Activated CD8-positive, alpha-beta memory T cell treated with anti-CD3 and anti-CD28 coated beads, Interleukin-2, amount 50 U/mL, for 48 hours (primary cell): ENCODE measurements around the gene AGBL4.
"Not testable (repeated sequence)": the region's sequence is repeated elsewhere in the genome, so short reads cannot be mapped to it uniquely, and the experiment has no call there.

Experiments used
- DNase-seq: peaks from one replicate; pipeline ENCODE4 v3.0.0-alpha.2; 2020

Gene AGBL4

GRCh38 chr1:50023292-50024159 is at the start of gene AGBL4:
Gene AGBL4, minus strand, starts transcription at chr1:50023954.
- DNase-seq, result peak; percentile 47

DNA sequence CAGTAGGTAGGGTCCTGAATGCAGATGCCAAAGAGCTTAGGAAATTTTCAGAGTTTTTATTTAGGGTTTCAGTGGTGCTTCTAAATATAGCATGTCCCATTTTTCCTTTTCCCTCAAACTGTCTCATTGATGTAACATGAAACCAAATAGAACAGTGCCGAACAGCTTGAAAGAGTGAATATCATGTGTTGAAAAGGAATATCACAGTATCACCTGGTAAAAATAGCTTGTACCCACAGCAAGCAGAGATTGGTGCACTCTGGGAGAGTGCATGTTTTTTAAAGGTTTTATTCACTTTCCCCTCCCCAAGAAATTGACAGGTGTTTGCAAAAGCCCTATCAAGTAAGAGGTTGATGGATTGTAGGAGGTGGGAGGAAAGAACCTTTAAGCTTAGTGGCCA is 43.1 kb upstream of the AGBL4 start:
- no peak for DNase-seq

GRCh38 chr1:50060279-50060678 is 36.5 kb upstream of the AGBL4 start:
- DNase-seq, result no peak

- no peak for DNase-seq
Measured at GRCh38 chr1:50048791-50049190, 25.0 kb upstream of the AGBL4 start.

- peak; percentile 55 for DNase-seq
Measured at GRCh38 chr1:50047916-50048694, 24.4 kb upstream of the AGBL4 start.

DNA sequence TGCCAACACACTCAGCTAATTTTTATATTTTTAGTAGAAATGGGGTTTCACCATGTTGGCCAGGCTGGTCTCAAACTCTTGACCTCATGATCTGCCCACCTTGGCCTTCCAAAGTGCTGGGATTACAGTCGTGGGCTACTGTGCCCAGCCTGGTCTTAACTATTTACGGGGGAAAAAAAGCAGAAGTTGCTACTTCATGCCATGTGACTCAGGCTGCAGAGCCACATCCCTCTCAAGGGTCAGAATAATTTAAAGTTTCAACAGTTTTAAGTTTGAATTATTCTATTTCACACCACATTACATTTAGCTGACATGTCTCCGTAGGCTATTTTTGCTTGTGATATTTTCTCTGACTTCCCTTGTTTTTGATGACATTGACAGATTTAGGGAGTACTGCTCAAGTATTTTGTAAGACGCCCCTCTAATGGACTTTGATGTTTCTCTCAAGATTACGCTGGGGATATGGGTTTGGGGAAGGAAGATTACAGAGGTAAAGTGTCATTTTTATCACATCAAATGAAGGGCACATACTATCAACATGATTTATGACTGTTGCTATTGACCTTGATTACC is 14.6 kb upstream of the AGBL4 start:
- no peak for DNase-seq

GRCh38 chr1:50027794-50028193 is 4.0 kb upstream of the AGBL4 start:
- DNase-seq, result no peak

- DNase-seq, result no peak
Measured at GRCh38 chr1:49995734-49996133, 28.0 kb downstream of the AGBL4 start.

- DNase-seq, result no peak
Measured at GRCh38 chr1:49971088-49971487, 52.7 kb downstream of the AGBL4 start.

DNA sequence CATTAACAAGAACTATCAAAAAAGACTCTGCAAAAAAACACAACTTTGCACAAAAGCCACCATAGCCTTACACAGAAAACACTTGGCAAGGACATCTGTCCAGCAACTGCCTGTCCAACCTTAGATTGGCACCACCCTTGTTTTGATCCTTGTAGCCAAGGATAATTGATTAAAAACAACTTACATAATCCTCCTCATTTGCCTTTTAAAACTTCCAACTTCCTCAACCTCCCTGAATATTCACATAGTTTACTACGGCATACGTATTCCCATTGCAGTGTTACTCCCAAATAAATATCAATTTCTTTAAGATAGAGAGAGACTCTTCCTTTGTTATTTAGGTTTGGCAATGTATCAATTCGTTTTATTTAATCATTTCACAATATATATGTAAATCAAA is 72.4 kb downstream of the AGBL4 start:
- DNase-seq, result no peak

DNA sequence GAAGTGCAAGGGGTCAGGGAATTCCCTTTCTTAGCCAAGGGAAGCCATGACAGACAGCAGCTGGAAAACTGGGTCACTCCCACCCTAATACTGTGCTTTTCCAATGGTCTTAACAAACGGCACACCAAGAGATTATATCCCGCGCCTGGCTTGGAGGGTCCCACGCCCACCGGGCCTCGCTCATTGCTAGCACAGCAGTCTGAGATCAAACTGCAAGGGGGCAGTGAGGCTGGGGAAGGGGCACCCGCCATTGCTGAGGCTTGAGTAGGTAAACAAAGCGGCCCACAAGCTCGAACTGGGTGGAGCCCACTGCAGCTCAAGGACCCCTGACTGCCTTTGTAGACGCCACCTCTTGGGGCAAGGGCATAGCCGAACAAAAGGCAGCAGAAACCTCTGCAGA is 108.5 kb downstream of the AGBL4 start:
- not testable (repeated sequence) for DNase-seq

GRCh38 chr1:49906365-49906764 is 117.4 kb downstream of the AGBL4 start:
- DNase-seq, result no peak

- DNase-seq, result no peak
Measured at GRCh38 chr1:49864581-49864980, 159.2 kb downstream of the AGBL4 start.

DNA sequence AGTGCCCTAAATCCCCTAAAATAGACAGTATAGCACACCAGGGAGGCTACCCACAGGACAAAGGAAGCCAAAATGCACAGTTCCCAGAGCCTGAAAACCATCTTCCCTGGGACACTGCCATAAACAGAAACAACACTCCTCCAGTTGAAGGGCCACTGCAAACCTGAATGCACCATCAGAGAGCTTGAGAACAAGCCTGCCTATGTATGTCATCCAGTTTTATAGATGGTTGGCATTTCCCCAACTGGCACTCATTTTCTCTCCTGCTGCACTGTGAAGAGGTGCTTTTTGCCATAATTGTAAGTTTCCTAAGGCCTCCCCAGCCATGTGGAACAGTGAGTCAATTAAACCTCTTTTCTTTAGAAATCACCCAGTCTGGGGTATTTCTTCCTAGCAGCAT is 169.0 kb downstream of the AGBL4 start:
- DNase-seq, result no peak

DNA sequence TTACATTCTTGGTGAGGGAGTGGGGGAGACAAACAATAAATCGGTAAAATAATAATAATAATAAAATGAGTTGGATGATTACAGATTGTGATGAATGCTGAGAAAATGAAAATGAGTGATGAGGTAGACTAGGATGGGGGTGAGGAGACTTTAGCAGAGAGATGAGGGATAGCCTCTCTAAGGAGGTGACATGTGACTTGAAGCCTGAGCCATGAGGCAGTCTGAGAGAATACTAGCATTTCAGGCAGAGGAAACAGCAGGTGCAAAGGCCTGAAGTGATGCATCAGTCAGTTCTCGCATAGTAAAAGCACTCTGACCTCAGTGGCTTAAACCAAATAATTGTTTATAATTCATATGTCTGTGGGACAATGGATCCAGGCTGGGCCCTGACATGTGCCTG is 181.2 kb downstream of the AGBL4 start:
- no peak for DNase-seq

DNA sequence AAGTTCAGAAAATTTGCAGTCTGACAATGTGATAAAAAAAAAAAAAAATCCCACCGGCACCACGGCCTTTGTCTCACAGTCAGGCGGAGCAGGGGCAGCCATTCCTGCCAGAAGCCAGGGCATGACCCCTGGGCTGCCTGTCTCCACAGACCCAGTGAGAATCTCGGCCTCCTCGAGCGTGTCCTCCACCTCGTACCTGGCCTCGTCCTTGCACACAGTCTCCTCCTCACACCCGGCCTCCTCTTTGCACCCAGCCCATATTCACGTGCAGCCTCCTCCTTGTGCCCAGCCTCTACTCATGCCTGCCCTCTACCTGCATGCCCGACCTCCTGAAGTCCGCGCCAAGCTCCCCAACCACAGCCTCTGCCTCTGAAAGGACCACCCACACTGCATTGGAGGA is 182.0 kb downstream of the AGBL4 start:
- DNase-seq, result no peak

DNA sequence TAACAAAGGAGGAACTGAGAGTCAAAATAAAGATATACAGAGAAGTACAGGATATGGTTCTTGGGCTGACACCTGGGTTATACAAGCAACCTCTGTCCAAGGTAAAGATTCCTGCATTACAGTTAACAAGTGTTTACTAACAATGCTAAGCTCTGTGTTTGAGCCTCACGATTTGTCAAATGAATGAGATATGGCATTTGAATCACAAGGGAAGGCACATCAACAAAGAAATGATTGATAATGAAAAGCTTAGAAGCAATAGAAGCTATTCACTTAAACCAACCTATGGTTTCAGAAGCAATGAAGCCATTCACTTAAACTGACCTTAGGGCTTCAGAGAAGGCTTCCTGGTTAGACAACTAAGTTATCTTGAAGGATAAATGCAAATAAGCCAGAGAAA is 199.5 kb downstream of the AGBL4 start:
- no peak for DNase-seq

- DNase-seq, result no peak
Measured at GRCh38 chr1:49817681-49818080, 206.1 kb downstream of the AGBL4 start.

GRCh38 chr1:49787013-49787412 is 236.7 kb downstream of the AGBL4 start:
- DNase-seq, result not testable (repeated sequence)

GRCh38 chr1:49765034-49765433 is 258.7 kb downstream of the AGBL4 start:
- no peak for DNase-seq

DNA sequence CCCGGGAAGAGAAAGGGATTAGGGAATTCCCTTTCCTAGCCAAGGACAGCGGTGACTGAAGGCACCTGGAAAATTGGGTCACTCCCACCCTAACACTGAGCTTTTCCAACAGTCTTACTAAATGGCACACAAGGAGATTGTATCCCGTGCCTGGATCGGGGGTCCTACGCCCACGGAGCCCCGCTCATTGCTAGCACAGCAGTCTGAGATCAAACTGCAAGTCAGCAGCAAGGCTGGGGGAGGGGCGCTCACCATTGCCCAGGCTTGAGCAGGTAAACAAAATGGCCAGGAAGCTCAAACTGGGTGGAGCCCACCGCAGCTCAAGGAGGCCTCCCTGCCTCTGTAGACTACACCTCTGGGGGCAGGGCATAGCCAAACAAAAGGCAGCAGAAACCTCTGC is 285.6 kb downstream of the AGBL4 start:
- DNase-seq, result not testable (repeated sequence)

- no peak for DNase-seq
Measured at GRCh38 chr1:49728377-49728776, 295.4 kb downstream of the AGBL4 start.

GRCh38 chr1:49723662-49724061 is 300.1 kb downstream of the AGBL4 start:
- no peak for DNase-seq
